ENCODE measurements around the gene PRAC1.
A peak's percentile ranks its signal among the peaks of the same experiment; 100 is the strongest.

Gene PRAC1

GRCh38 chr17:48692049-48692448 lies 30.3 kb downstream of the PRAC1 start:
- no peak for DNase-seq

- no peak for DNase-seq
These were observed 31.7 kb downstream of the PRAC1 start for GRCh38 chr17:48690655-48691054.

GRCh38 chr17:48681609-48682008 lies 40.7 kb downstream of the PRAC1 start:
- no peak for DNase-seq

- peak; percentile 26 for DNase-seq
These were observed 42.8 kb downstream of the PRAC1 start for GRCh38 chr17:48679385-48680096.

GRCh38 chr17:48678141-48678971 lies 44.0 kb downstream of the PRAC1 start:
- DNase-seq = peak; percentile 90

GRCh38 chr17:48676963-48677558 lies 45.3 kb downstream of the PRAC1 start:
- DNase-seq = peak; percentile 40

GRCh38 chr17:48672340-48672739 lies 50.0 kb downstream of the PRAC1 start:
- DNase-seq = no peak

Data from activated CD8-positive, alpha-beta memory T cell treated with anti-CD3 and anti-CD28 coated beads for 24 hours (primary cell).